ENCODE data around the gene XRCC3.

The XRCC3 gene

GRCh38 chr14:103706551-103707328 lies 8.5 kb downstream of the XRCC3 start:
- no peak for DNase-seq (ENCODE audit: low spot score)

- DNase-seq (ENCODE audit: low spot score): no peak
Measured at GRCh38 chr14:103705504-103706284, 9.6 kb downstream of the XRCC3 start.

- DNase-seq (ENCODE audit: low spot score): no peak
Measured at GRCh38 chr14:103705118-103705503, 10.1 kb downstream of the XRCC3 start.

- DNase-seq (ENCODE audit: low spot score): no peak
Measured at GRCh38 chr14:103704708-103705107, 10.5 kb downstream of the XRCC3 start.

- DNase-seq (ENCODE audit: low spot score): no peak
Measured at GRCh38 chr14:103703433-103704385, 11.5 kb downstream of the XRCC3 start.

- no peak for DNase-seq (ENCODE audit: low spot score)
Measured at GRCh38 chr14:103702497-103703432, 12.5 kb downstream of the XRCC3 start.

GRCh38 chr14:103702095-103702494 lies 13.2 kb downstream of the XRCC3 start:
- DNase-seq (ENCODE audit: low spot score): no peak

GRCh38 chr14:103700753-103701490 lies 14.3 kb downstream of the XRCC3 start:
- no peak for DNase-seq (ENCODE audit: low spot score)

GRCh38 chr14:103699901-103700752 lies 15.1 kb downstream of the XRCC3 start:
- DNase-seq (ENCODE audit: low spot score): no peak

GRCh38 chr14:103699261-103699661 lies 16.0 kb downstream of the XRCC3 start:
- DNase-seq (ENCODE audit: low spot score): no peak

- no peak for DNase-seq (ENCODE audit: low spot score)
Measured at GRCh38 chr14:103698380-103699260, 16.6 kb downstream of the XRCC3 start.

- no peak for DNase-seq (ENCODE audit: low spot score)
Measured at GRCh38 chr14:103697603-103698379, 17.5 kb downstream of the XRCC3 start.

GRCh38 chr14:103697206-103697602 lies 18.0 kb downstream of the XRCC3 start:
- DNase-seq (ENCODE audit: low spot score): no peak

- DNase-seq (ENCODE audit: low spot score): no peak
Measured at GRCh38 chr14:103696466-103697071, 18.7 kb downstream of the XRCC3 start.

- DNase-seq (ENCODE audit: low spot score): no peak
Measured at GRCh38 chr14:103696070-103696402, 19.2 kb downstream of the XRCC3 start.

GRCh38 chr14:103695296-103696069 lies 19.8 kb downstream of the XRCC3 start:
- DNase-seq (ENCODE audit: low spot score): no peak

Data from HuH-7 (cell line).